ENCODE results near the gene CSTF1.

- TF ChIP-seq RARB (CRISPR knock-in tag; IDR thresholded peaks at IDR 0.05) (no peak), ISL1 (CRISPR knock-in tag; IDR thresholded peaks at IDR 0.05) (no peak), PATZ1 (CRISPR knock-in tag; IDR thresholded peaks at IDR 0.05; ENCODE audit: borderline replicate concordance) (no peak), ZFP3 (CRISPR knock-in tag; IDR thresholded peaks at IDR 0.05) (no peak), TSHZ2 (CRISPR knock-in tag; IDR thresholded peaks at IDR 0.05) (no peak), TOX (CRISPR knock-in tag; IDR thresholded peaks at IDR 0.05; ENCODE audit: borderline replicate concordance) (no peak), CREB5 (CRISPR knock-in tag; IDR thresholded peaks at IDR 0.05; ENCODE audit: low read depth) (no peak), PPARA (CRISPR knock-in tag; IDR thresholded peaks at IDR 0.05; ENCODE audit: borderline replicate concordance) (no peak), ZFP30 (CRISPR knock-in tag; IDR thresholded peaks at IDR 0.05) (no peak), BACH2 (CRISPR knock-in tag; IDR thresholded peaks at IDR 0.05; ENCODE audit: borderline replicate concordance) (no peak), CSDC2 (CRISPR knock-in tag; IDR thresholded peaks at IDR 0.05) (no peak), ARNTL (CRISPR knock-in tag; IDR thresholded peaks at IDR 0.05; ENCODE audit: borderline replicate concordance, low read depth) (no peak), ZNF565 (CRISPR knock-in tag; conservative IDR thresholded peaks at IDR 0.05; ENCODE audit: low read depth) (no peak), POU6F1 (CRISPR knock-in tag; IDR thresholded peaks at IDR 0.05; ENCODE audit: borderline replicate concordance, low read depth) (no peak)
Measured at GRCh38 chr20:56454754-56455153, 62.3 kb downstream of the CSTF1 start.
